ENCODE results near the gene PLA2G4E. TPM values are rescaled to one million over a fixed set of nuclear protein-coding genes. Genes with fewer than 3 reads are reported as not detected.

The PLA2G4E gene
- total RNA-seq, 1 experiment from 2014 or later: not detected

GRCh38 chr15:41932101-41932500 lies 88.7 kb downstream of the PLA2G4E start:
- no peak for DNase-seq (ENCODE audit: low spot score)
- in situ Hi-C loops (cut with HindIII; ENCODE audit: low sequenced_read_pairs): no loop called here

Other genes with a start within 250 kb of the PLA2G4E start
- gene MAPKBP1, start 246.6 kb downstream of the PLA2G4E start, total RNA-seq (2014; rRNA removed; shearing (Covaris generic)): 5.8 and 13.2 TPM in 2 replicates
- 6.7 and 11.8 TPM in 2 replicates for gene JMJD7, start 192.9 kb downstream of the PLA2G4E start, total RNA-seq (2014; rRNA removed; shearing (Covaris generic))
- 0.37 and 0.92 TPM in 2 replicates for gene PLA2G4B, start 182.2 kb downstream of the PLA2G4E start, total RNA-seq (2014; rRNA removed; shearing (Covaris generic))
- 0.37 and 3.5 TPM in 2 replicates for gene SPTBN5, start 127.0 kb downstream of the PLA2G4E start, total RNA-seq (2014; rRNA removed; shearing (Covaris generic))
- gene EHD4, start 48.5 kb downstream of the PLA2G4E start, total RNA-seq (2014; rRNA removed; shearing (Covaris generic)): 7.3 and 8.8 TPM in 2 replicates
- 0.43 and 0.61 TPM in 2 replicates for gene PLA2G4D, start 73.5 kb upstream of the PLA2G4E start, total RNA-seq (2014; rRNA removed; shearing (Covaris generic))
- not detected in 2 replicates for gene PLA2G4F, start 135.6 kb upstream of the PLA2G4E start, total RNA-seq (2014; rRNA removed; shearing (Covaris generic))
- gene VPS39, start 187.3 kb upstream of the PLA2G4E start, total RNA-seq (2014; rRNA removed; shearing (Covaris generic)): 13.6 and 17.7 TPM in 2 replicates

All from G401 (cell line).